T-helper 1 cell (primary cell): ENCODE measurements around the gene GYG1.
A peak's percentile ranks its signal among the peaks of the same experiment; 100 is the strongest.

Experiments
- DNase-seq, 5 donors: peaks; one replicate each; pipeline ENCODE4 v3.0.0-alpha.2; 2012 to 2020

Gene GYG1

GRCh38 chr3:149019580-149019979 lies 28.2 kb downstream of the GYG1 start:
- DNase-seq = no peak

GRCh38 chr3:149020196-149020838 lies 29.0 kb downstream of the GYG1 start:
- no peak for DNase-seq

GRCh38 chr3:149020839-149021252 lies 29.5 kb downstream of the GYG1 start:
- DNase-seq = no peak

GRCh38 chr3:149021830-149022229 lies 30.5 kb downstream of the GYG1 start:
- DNase-seq = no peak

GRCh38 chr3:149023951-149024350 lies 32.6 kb downstream of the GYG1 start:
- DNase-seq = no peak

GRCh38 chr3:149026718-149027117 lies 35.4 kb downstream of the GYG1 start:
- DNase-seq = no peak

GRCh38 chr3:149031096-149031495 lies 39.8 kb downstream of the GYG1 start:
- no peak for DNase-seq

- DNase-seq = no peak
Observed at GRCh38 chr3:149037684-149038083, 46.3 kb downstream of the GYG1 start.

GRCh38 chr3:149038322-149038721 lies 47.0 kb downstream of the GYG1 start:
- DNase-seq = no peak

GRCh38 chr3:149042789-149043386 lies 51.5 kb downstream of the GYG1 start:
- DNase-seq = peak in 1 of 5 donors; percentile 55

- no peak for DNase-seq
Observed at GRCh38 chr3:149044339-149045083, 53.2 kb downstream of the GYG1 start.

- no peak for DNase-seq
Observed at GRCh38 chr3:149055575-149055974, 64.2 kb downstream of the GYG1 start.

- DNase-seq = no peak
Observed at GRCh38 chr3:149058198-149058597, 66.9 kb downstream of the GYG1 start.

GRCh38 chr3:149058602-149059001 lies 67.3 kb downstream of the GYG1 start:
- DNase-seq = no peak

GRCh38 chr3:149061776-149062175 lies 70.4 kb downstream of the GYG1 start:
- no peak for DNase-seq

- no peak for DNase-seq
Observed at GRCh38 chr3:149067883-149068282, 76.5 kb downstream of the GYG1 start.
